Prostate gland (tissue), 2 donors: ENCODE measurements around the gene KLK12. TPM values are rescaled to one million over a fixed set of nuclear protein-coding genes. Genes with fewer than 3 reads are reported as not detected.

Experiments
- DNase-seq: peaks from one replicate; pipeline ENCODE4 v3.0.0-alpha.2; 2019; ENCODE audit warnings: low spot score
- H3K27ac ChIP-seq, 2 donors: fragments of 200-600 bp; sonication (generic); 2 replicates each; pipeline ENCODE4 v1.5.1; 2017 to 2019
- H3K27me3 ChIP-seq: fragments of 200-600 bp; sonication (generic); replicated peaks from 2 replicates; pipeline ENCODE4 v1.5.1; 2019; ENCODE audit not compliant: insufficient read depth
- H3K36me3 ChIP-seq, 2 donors: fragments of 200-600 bp; sonication (generic); 1 replicate in 1 of 2; 2 replicates in 1 of 2; pipeline versions ENCODE4 v1.5.1 to v1.8.1; 2017 to 2019
- H3K4me1 ChIP-seq: fragments of 200-600 bp; sonication (generic); replicated peaks from 2 replicates; pipeline ENCODE4 v1.5.1; 2019
- H3K4me3 ChIP-seq, 2 donors: fragments of 200-600 bp; sonication (generic); 2 replicates each; pipeline ENCODE4 v1.5.1; 2017 to 2019
- H3K9me3 ChIP-seq: fragments of 200-600 bp; sonication (generic); 2 replicates; pipeline ENCODE4 v1.5.1; 2017
- CTCF ChIP-seq, 4 experiments: fragments of 200-600 bp in 2 of 4; fragments of 450-650 bp in 2 of 4; sonication (generic) in 2 of 4; IDR thresholded peaks; 1 replicate in 3 of 4; 2 replicates in 1 of 4; pipeline ENCODE4 v1.5.1; 2016 to 2019; ENCODE audit warnings: antibody characterized with exemption in 4 of 4, mild to moderate bottlenecking in 2 of 4, moderate library complexity in 2 of 4
- POLR2A ChIP-seq: fragments of 450-650 bp; IDR thresholded peaks from one replicate; pipeline ENCODE4 v1.6.1; 2016; ENCODE audit warnings: antibody characterized with exemption, mild to moderate bottlenecking
- POLR2AphosphoS5 ChIP-seq: sonication (generic); formaldehyde crosslinking; IDR thresholded peaks from one replicate; pipeline ENCODE4 v1.6.1; 2017; ENCODE audit warnings: antibody characterized with exemption
- WGBS: methylation state at CpG from one replicate; pipeline ENCODE4 v1.1.5; 2018; 5-methylcytosine and 5-hydroxymethylcytosine counted together
- intact Hi-C: fragments of 100-400 bp; cut with DNase I; formaldehyde crosslinking; loops from one replicate; pipeline ENCODE4 v1.14.2; 2022
- total RNA-seq, 2 donors: library from RNA; depleted of rRNA; stranded (reverse); fragments of >200 nt; gene quantifications; one replicate each; pipeline ENCODE4 v1.1.0, GENCODE V29; 2016

Gene KLK12
- total RNA-seq, 2 donors from 2014 or later = 0.73 TPM; not detected in 1

GRCh38 chr19:51000981-51001380, 33.8 kb downstream of the KLK12 start:
- intact Hi-C loops = no loop called here
- no peak overlapping the region for H3K4me3 ChIP-seq
- no peak overlapping the region for H3K27ac ChIP-seq

GRCh38 chr19:51000426-51000825, 34.4 kb downstream of the KLK12 start:
- peaks cover 13% of the 10 kb centered on the region for H3K27me3 ChIP-seq
- DNase-seq = no peak
- WGBS = 91% methylated on average over 10 of the region's 10 CpGs
- H3K4me1 ChIP-seq = no peaks in the 10 kb centered on the region
- H3K9me3 ChIP-seq = no peaks in the 10 kb centered on the region
- TF ChIP-seq POLR2A (no peak), POLR2AphosphoS5 (no peak), CTCF (IDR thresholded peaks at IDR 0.05) (no peak)
- H3K27ac ChIP-seq = no peak overlapping the region
- no peak overlapping the region for H3K4me3 ChIP-seq
- no peaks in the 10 kb centered on the region for H3K36me3 ChIP-seq
- intact Hi-C loops = no loop called here

More at GRCh38 chr19:51000981-51001380, 33.8 kb downstream of the KLK12 start:
- Histone ChIP-seq H3K36me3 (no peaks in the 10 kb centered on the region), H3K4me1 (no peaks in the 10 kb centered on the region), H3K9me3 (no peaks in the 10 kb centered on the region), H3K27me3 (peaks cover 13% of the 10 kb centered on the region)
- DNase-seq = no peak
- 23% methylated on average over 16 of the region's 16 CpGs for WGBS
- TF ChIP-seq POLR2AphosphoS5 (no peak), POLR2A (no peak)

- no peak overlapping the region for H3K4me3 ChIP-seq
- DNase-seq = no peak
- peaks cover 13% of the 10 kb centered on the region for H3K27me3 ChIP-seq
- no peaks in the 10 kb centered on the region for H3K4me1 ChIP-seq
- H3K27ac ChIP-seq = no peak overlapping the region
- H3K9me3 ChIP-seq = no peaks in the 10 kb centered on the region
- WGBS = 61% methylated on average over 4 of the region's 4 CpGs
- no peaks in the 10 kb centered on the region for H3K36me3 ChIP-seq
- intact Hi-C loops = no loop called here
- TF ChIP-seq CTCF (IDR thresholded peaks at IDR 0.05) (no peak), POLR2AphosphoS5 (no peak), POLR2A (no peak)
Measured at GRCh38 chr19:50998686-50999085, 36.1 kb downstream of the KLK12 start.

- DNase-seq = no peak
- 52% methylated on average over 5 of the region's 5 CpGs for WGBS
- no peaks in the 10 kb centered on the region for H3K36me3 ChIP-seq
- H3K27ac ChIP-seq = no peak overlapping the region
- peaks cover 11% of the 10 kb centered on the region for H3K27me3 ChIP-seq
- no peaks in the 10 kb centered on the region for H3K9me3 ChIP-seq
- H3K4me3 ChIP-seq = no peak overlapping the region
- H3K4me1 ChIP-seq = no peaks in the 10 kb centered on the region
- no peak for TF ChIP-seq CTCF (IDR thresholded peaks at IDR 0.05)
- TF ChIP-seq POLR2A = no peak
- TF ChIP-seq POLR2AphosphoS5 = no peak
- intact Hi-C loops = no loop called here
Measured at GRCh38 chr19:50998061-50998460, 36.7 kb downstream of the KLK12 start.

- H3K4me3 ChIP-seq = no peak overlapping the region
- 78% methylated on average over 2 of the region's 2 CpGs for WGBS
- intact Hi-C loops = no loop called here
- no peaks in the 10 kb centered on the region for H3K27me3 ChIP-seq
- H3K9me3 ChIP-seq = no peaks in the 10 kb centered on the region
- no peaks in the 10 kb centered on the region for H3K36me3 ChIP-seq
- no peak for DNase-seq
- TF ChIP-seq POLR2AphosphoS5 (no peak), POLR2A (no peak), CTCF (IDR thresholded peaks at IDR 0.05) (no peak)
- no peak overlapping the region for H3K27ac ChIP-seq
- no peaks in the 10 kb centered on the region for H3K4me1 ChIP-seq
Measured at GRCh38 chr19:50994129-50994528, 40.7 kb downstream of the KLK12 start.
